RPMI7951 (cell line): Measurements from ENCODE around the gene DYRK1A. TPM values are rescaled to one million over a fixed set of nuclear protein-coding genes. Genes with fewer than 3 reads are reported as not detected.
A peak's percentile ranks its signal among the peaks of the same experiment; 100 is the strongest.

Source experiments
- DNase-seq: peaks from one replicate; pipeline ENCODE4 v3.0.0-alpha.2; 2012; ENCODE audit warnings: low read depth
- total RNA-seq: library from RNA; depleted of rRNA; stranded (reverse); fragments of >200 nt; shearing (Covaris generic); gene quantifications from 2 replicates; pipeline ENCODE4 v1.2.3, GENCODE V29; 2014

DYRK1A gene
- total RNA-seq, 1 experiment from 2014 or later: 30.2 TPM

DNA sequence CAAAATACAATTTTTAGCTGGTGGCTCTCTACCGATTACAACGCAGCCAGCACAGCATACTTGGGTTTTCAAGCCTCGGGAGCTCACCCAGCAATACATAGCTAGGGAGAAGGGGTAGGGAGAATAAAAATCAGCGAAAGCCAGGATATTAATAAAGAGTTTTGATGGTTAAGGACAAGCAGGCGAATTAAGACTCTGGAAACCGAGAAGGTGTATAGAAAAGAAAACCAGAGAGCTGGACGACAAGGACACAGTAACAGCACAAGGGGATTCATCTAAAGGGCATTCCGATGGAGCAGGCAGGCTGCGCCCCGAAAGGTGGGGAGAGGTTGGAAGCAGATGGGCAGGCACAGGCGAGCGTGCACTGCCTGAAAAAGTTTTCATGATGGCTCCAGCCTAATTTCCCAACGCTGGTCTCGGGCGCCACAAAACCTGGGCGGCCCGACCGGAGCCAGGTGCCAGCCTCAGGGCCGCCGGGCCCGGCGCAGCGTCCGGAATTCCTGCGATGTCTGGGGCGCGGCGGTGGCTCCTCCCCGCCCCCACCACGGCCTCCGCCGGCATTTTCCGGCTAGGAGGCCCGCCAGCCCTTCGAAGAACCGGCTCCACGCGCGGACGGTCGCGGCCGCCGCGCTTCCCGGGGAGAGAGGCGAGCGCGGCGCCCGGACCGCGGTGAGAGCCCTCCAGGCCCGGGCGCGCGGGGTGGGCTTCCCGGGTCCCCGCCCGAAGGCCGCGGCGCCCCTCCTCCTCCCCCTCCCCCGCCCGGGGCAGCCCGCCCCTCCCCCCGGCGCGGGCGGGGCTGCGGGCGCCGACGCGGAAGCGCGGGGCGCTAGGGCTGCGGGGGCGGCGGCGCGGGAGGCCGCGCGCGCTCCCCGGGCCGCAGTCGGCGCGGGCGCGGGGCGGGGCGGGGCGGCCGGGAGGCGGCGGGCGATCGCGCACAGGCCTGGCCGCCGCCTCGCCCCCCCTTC lies 774 bp upstream of the DYRK1A start:
- peak; percentile 62 for DNase-seq

DNA sequence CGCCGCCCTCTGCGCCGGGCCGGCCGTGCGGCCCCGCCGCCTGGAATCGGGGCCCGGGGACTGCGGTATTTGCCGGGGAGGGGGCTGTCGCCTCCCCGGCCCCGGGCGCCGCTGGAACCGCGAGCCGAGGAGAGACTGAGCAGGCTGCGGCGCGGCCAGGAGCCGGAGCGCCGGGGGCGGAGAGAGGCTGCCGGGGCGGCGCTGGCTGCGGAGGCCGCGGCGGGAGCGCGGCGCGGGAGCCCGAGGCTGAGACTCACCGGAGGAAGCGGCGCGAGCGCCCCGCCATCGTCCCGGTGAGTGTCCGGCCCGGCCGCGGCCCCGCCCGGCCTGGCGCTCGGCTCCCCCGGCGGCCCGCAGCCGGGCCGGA lies 746 bp downstream of the DYRK1A start:
- no peak for DNase-seq

DNA sequence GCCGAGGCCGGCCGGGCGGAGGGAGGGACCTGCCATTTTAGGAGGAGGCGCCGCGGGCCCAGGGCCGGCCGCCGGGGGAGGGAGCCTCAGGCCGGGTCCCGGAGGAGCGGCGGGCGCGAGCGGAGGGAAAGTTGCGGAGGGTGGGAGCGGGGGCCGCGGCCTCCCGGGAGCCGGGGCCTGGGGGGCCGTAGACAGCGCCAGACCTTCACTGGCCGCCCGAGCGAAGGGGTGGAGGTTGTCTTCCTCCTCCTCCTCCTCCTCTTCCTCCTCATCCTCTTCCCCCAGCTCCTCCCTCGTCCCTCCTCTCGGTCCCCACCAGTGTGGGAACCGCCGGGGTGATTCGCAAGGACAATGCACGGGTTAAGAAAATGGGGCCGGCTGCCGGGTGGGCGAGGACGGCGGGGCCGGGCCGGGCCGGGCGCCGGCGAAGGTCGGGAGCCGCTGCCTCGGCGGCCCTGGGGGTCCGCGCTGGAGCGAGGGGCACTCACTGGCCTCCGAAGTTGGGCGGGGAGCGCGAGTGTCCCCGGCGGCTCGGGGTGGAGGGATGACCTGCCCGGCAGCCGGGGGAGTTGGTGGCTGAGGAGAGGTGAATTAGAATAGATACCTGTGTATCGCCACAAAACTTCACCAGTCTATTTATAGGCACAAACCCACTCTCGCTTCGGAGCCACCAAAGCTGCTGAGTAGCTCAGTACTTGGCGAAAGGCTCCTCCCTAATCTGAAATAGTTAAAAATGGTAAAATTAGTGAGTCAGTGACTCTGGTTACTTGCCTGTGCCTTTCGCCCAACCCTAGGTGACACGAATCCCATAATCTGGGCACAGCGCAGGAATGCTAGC lies 1.3 kb downstream of the DYRK1A start:
- peak; percentile 39 for DNase-seq

DNA sequence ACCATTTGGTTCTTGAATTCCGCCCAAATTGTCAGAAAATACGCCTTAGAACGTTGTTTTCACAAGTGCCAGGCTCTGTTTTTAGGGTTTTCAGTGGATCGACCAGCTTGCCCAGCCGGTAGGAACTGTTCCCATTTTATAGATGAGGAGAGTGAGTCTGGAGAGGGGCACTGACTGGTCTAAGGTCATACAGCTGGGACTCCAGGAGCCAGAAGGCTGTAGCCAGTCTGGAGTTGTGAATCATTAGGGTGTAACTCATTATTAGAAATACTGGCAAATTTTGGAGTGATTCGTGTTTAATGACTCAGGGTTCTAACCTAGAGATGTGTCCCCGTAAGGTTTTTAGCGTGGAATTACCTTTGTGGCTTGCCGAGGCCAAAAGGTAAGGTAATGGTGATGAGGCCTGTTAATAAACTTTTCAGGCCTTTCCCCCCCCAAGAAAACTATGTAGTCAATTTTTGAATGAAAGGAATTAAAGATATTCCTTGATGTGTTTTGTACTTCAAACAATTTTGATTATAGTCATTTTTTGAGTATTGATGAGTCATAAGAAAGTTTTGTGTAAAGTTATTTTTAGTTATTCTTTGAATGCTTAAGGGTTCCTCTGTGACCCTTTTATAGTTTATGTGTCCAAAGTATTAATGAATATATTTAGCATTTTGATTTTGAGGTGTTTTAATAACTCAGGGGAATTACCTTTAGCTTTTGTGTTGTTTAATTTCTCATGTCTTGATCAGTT lies 2.1 kb downstream of the DYRK1A start:
- DNase-seq: peak; percentile 17

DNA sequence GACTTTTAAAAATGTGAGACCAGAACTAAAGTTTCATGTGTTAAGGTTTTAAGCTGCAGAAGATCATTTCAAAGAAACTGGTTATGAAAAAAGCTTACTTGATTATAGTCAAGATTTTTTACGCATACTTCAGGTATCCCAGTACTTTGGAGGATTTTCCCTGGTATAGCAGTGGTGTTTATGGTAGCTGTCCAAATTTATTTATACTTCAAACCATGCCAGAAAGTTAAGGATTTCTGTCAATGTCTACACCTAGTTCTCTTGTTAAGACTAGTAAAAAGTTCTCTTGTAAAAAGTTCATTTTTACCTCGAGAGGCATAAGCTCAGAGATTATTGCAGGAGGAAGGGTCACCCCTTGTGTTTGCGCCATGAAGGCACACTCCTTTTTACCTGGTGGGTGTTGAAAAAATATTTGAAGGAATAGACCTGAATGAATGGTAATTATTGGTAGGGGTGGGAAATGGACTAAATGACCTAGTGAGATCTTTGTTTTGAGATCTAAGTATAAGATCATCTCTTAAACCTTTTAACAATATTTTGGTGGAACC lies 2.8 kb downstream of the DYRK1A start:
- DNase-seq: no peak

DNA sequence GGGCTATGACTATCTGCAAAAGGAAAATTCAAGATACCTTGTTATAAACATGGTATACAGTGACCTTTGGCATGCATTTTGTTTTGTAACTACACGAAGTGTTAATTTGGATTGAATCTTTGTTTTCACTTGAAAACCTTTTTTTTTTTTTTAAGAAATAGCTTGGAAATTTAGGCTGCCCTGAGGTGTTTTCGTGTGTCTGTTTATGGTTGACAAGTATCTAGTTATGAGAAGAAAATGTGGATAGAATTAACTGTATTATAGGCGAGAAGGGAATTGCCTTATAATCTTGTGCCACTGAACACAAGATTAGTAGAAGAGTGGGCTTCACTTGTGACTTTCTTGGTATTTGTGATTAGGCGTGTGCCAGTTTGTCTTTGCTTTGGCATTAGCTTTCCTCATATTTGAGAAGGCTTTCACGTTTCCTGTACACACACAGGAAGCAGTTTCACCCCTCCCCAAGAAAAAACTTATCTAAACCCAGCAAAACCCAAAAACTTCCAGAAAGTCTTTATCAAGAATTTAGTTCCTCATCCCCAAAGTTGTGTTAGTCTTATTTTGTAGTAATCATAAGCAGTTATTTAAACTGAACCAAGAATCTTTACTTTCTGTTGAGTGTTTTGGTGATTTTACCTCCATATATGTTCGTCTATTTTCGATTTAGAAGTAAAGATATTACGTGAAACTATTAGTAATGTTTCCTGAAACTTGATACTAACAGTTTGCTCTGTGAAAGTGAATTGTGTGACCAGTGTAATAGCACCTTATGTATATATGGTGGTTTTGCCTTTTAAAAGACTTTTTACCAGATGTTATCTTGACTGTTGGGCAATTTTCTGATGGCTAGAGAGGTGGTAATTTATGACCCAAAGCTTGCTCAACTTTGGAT lies 3.8 kb downstream of the DYRK1A start:
- DNase-seq: peak; percentile 53

DNA sequence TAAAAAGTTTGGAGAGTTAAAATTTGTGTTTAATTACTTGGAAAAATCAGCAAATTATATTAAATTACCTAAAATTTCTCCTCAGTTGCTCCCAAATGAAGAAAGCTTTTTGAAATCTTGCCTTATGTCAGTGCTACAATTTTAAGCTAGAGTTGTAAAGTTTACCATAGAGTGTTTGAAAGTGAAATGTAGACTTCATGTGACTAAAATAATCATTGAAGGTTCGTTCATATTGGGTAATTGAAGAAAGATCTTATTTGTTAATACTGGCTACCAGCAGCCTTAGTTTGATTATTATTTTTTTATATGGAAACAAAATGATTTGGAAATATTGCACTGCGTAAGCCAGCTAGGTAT lies 4.4 kb downstream of the DYRK1A start:
- no peak for DNase-seq

DNA sequence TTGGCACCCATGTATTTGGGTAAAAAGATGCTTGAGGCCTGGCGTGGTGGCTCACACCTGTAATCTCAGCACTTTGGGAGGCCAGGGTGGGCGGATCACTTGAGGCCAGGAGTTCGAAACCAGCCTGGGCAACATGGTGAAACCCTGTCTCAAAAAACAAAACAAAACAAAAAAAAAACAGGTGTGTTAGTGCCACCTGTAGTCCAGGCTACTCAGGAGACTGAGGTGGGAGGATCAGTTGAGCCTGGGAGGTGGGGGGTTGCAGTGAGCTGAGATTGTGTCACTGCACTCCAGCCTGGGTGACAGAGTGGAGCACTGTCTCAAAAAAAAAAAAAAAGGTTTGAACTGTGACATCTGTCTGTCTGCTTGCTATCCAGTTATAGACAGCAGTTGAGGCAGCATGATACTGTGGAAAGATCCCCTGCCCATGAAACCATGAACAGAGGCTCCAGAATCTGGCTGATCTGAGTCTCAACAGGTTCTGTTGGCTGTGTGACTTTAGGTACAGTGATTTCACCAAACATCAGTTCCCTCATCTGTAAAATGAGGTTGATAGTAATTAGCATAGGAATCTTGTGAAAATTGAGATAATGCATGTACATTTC lies 5.7 kb downstream of the DYRK1A start:
- no peak for DNase-seq

DNA sequence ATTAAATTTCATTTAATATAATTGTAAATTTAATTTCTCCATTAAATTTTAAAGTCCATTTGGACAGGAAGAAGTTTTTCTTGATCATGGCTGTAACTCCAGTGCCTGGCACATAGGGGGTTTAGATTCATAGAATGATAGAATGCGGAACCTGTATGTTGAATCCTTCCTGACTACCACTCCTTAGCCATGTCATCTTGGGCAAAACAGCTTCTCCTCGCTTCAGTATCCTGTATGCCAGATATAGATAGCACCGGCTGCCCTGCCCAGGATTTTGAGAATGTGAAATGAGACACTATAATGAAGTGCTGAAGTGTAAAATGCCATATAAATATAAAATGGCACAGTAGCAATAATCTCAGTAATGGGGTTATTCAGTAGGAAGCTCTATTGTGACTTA lies 6.4 kb downstream of the DYRK1A start:
- no peak for DNase-seq

DNA sequence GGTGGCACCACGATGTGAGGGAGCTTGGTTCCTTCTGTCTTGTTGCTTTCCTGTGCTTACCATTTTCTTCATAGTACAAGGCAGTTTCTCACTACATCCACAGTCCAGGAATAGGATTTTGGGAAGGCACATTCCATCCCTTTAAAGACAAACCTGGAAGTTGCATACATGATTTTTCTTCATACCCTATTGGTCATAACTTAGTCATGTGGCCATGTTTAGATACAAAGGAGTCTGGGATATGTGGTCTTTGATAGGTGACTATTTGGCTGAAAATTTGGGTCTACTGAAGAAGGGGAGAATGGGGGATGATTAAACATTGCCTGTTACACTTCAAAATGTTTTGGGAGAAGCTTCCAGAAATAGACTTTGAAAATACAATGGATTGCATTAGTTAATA lies 7.0 kb downstream of the DYRK1A start:
- peak; percentile 15 for DNase-seq

DNA sequence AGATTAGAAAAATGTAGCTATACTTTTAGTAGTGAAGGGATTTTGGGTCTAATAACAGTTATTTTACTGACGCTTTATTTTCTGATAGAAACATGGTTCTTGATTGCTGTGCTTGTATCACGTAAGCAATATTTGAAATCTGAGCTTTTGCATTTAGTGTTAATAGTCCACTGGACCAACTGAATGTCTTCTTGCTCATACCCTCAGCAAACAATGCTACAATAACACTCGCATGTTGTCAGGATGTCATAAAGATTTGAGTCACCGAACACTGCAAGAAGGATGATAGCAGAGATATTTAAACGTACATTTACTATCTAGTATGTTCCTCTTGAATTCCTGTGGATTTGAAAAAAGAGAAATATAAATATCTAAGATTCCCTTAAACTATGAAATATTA lies 7.5 kb downstream of the DYRK1A start:
- DNase-seq: no peak

DNA sequence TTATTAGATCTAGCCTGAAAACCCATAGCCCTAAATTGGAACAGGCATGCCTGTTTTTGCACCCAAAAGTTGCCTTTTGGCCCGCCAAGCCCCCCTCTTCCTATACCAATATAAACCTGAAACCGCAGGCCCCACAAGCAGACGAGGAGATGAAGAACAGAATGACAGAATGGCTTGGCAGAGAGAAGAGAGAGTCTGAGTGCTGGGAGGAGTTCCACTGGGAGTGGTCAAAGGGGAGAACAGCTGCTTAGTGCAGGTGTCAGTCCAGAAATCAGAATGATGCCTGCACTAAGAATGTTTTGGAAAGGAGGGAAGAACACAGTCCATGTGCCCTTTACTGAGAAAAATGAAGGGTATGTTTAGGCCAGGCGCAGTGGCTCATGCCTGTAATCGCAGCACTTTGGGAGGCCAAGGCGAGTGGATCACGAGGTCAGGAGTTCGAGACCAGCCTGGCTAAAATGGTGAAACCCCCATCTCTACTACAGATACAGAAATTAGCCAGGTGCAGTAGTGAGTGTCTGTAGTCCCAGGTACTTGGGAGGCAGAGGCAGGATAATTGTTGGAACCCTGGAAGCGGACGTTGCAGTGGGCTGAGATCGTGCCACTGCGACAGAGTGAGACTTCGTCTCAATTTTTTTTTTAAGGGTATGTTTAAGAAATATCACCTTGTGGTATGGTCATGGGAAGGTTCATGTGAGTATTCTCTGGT lies 9.4 kb downstream of the DYRK1A start:
- no peak for DNase-seq

DNA sequence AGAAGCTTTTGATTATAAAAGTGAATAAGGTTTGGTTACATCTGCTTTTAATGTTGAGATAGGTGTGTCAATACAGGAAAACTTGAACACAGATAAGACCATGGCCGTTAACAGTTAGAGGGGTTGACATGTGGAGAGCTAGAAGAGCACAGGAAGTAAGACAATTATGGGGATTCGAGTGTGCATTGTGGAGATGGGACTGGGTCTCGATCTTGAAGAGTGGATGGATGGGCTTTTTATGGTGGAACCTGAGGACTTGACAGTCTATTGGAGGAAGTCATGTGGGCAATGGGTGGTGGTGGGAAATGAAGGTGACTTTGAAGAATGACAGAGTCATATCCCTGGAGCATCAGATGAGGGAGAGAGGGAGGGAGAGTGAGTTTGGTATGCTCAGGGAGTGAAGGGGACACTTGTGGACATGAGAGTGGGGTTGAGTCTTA lies 12.1 kb downstream of the DYRK1A start:
- DNase-seq: no peak

DNA sequence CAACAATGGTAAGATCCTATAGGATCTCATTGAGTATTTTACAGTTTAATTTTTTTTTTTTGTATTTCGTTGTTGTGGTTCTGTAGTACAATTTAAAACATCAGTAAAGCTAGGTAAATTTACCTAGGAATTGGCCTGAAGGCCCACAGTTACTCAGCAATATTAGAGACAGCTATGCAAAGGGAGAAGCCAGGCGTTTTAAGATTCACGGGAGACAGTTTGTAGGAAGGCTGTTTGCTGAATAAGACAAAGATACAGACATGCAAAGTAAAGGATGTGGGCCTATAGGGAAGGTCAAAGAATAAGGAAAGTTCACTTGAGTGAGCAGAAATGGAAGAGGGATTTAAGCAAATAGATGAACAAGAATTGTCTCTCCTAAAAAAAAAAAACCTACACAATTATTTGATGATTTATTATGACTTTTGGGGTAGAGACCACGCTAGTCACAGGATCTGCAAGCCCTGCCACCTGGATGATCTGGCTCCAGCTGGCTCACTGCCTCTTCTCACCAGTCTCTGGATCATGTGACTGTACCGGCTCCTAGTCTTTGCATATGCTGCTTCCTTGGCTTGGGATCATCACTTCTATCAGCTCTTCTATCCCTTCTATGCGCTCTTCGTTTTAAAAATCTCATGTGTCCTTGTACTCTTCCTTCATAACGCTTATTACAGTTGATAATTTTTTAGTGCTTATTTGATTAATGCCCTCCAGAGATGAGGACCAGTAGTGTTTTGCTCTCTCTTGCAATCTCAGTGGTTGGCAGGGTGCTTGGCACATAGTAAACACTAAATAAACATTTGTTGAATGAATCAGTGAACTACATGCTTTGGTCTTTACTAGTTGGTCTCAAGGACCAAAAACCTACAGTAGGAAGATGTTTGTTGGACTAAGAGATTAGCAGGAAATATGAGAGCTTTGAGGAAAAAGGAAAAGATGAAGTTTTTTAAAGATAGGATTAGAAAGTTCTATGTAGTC lies 14.1 kb downstream of the DYRK1A start:
- DNase-seq: no peak

DNA sequence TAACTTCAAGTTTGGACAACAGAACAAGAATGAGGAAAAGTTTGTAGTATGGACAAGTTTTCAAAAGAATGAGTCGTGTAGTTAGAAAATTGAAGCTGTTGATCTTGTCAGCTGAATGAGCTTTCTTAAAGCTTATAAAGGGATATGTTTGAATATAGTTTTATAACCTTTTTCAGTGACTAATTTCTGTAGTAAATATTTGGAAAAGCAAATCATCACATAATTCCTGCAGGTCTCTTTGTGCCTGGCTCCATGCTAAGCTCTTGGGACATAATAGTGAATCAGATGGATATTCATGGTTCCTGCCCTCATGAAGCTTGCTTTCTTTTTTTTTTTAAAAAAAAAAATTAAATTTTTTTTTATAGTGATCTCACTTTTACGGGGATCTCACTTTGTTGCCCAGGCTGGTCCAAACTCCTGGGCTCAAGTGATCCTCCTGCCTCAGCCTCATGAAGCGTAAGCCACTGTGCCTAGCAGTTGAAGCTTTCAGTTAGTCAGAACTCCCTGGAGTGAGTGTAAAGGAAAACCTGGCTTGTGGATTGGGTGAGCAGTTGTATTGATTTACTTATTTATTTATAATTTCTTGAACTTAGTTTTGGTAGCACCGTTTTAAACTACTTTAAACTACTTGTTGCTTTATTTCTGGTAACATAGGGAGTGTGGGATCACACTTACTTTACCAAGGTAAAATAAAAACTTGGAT lies 15.5 kb downstream of the DYRK1A start:
- no peak for DNase-seq

DNA sequence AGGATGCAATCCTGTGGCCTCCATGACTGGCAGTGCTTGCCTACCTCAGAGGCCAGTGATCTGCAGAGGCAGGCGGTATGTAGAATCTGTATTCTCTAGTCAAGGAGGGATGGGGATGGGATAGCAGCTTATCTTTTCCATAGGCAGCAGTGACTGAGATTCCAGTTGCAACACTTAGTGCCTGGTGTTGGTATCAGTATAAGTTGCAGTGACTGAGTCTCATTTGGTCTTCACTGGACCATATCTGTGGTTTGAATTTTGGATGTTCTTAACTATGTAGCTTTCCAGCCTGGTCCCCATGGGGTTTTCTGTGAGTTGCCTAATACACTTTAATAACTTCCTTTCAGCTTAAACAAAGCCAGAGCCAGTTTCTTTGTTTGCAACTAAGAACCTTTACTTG lies 16.5 kb downstream of the DYRK1A start:
- no peak for DNase-seq

DNA sequence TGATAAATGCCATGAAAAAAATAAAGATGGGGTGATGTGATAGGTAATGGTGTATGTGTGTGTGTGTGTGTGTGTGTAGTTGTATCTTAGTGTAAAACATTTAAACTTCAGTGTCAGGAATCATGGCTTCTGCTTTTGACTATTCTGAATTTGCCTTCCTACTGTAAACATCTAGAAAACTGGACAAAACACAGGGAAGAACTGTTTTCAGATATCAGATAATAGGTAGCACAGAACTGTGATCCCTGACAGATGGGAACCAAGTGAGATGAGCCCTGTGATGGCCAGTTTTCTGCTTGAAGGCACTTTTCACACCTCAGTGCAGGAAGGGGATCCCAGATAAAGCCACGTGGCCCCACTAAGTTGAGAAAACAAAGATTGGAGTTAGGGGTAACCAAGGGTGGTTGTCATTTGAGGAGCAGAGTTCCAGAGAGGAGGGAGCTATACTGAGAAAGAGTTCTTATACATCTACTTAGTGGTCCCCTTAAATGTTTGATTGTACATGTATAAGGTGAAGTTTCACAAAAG lies 17.3 kb downstream of the DYRK1A start:
- DNase-seq: no peak

DNA sequence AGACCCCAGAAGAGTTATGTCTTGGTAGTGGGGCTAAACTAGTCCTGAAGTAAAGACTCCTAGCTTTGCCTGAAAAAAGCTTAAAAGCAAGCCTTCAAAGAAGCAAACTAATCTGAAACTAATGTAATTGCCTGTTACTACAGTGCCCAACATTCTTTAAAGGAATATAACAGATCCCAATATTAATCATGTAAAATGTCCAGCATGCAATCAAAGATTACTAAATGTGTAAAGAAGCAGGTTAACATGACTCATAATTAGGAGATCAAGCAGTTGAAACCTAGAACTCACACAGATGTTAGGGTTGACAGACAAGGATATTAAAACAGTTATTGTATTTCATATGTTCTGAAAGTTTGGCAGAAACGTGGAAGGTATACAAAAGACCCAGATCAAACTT lies 17.8 kb downstream of the DYRK1A start:
- DNase-seq: no peak
